Inflammatory macrophage (primary cell): Measurements from ENCODE around the gene ZNF543.
"Not testable (repeated sequence)": the region's sequence is repeated elsewhere in the genome, so short reads cannot be mapped to it uniquely, and the experiment has no call there.

Experiments used
- DNase-seq, 2 donors: peaks; one replicate each; pipeline ENCODE4 v3.0.0-alpha.2; 2020 to 2022
- total RNA-seq, 18 experiments: gene quantifications; one replicate each; lab custom pipeline; 2026; ENCODE audit warnings: mixed read lengths in 6 of 18, inconsistent platforms in 2 of 18; lab: John Stamatoyannopoulos, UW

Gene ZNF543
- total RNA-seq: 3.5 to 13.4 (median 8.7) reads per million in 18 experiments

DNA sequence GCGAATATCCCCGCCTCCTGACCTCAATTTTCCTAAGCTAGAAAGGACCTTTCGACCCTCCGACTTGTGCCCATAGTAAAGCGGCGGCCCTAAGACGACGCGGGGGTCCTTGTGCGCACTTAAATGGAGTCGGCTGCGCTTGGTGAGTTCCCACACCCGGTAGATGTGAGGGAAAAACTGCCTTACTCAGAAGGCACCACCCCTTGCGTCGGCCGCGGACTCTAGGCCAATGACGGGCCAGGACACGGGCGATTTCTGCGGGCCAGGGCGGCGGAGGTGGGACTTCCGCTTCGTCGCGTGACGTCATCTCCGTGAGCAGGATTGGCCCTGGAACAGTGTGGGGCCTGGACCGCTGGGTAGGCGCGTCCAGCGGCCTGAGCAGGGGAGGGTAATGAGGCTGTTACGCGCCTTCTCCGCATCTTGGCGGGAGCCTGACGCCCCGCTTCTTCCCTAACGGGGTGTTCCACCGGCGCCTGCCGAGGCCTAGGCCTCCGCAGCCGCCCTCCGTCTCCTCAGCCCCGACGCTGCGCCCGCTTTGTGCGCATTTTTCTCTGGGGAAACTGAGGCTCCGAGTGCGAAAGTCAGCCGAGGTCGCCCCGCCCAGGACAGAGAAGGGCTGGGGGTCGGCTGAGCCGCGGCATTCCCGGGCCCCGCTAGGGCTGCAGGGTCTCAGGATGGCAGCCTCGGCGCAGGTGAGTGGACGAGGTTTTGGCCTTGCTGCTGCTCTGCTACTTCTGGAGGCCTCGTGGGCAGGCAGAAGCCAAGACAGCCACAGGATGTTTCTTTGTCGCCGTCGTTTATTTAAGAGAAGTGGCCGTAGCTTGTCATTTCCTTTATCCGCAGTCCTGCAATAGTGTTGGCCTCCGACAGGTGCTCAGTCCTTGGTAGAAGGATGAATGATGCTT, at the start of gene ZNF543:
ZNF543 (plus strand) TSS at position 293 of the 905 bp plus-strand sequence; CDS start at position 675, 382 bp downstream.
- peak; percentile 95 to 96 for DNase-seq

DNA sequence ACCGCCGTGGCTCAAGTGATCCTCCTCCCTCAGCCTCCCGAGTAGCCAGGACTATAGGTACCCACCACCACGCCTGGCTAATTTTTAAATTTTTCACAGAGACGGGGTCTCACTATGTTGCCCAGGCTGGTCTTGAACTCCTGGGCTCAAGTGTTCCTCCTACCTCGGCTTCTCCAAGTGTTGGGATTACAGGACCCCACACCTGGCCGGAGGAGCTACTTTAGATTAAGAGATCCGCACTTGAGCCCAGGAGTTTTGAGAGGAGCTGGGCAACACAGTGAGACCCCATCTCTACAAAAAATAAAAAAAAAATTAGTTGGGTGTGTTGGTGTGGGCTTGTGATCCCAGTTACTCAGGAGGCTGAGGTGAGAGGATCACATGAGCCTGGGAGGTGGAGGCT, 49.0 kb upstream of the ZNF543 start:
- DNase-seq: no peak

DNA sequence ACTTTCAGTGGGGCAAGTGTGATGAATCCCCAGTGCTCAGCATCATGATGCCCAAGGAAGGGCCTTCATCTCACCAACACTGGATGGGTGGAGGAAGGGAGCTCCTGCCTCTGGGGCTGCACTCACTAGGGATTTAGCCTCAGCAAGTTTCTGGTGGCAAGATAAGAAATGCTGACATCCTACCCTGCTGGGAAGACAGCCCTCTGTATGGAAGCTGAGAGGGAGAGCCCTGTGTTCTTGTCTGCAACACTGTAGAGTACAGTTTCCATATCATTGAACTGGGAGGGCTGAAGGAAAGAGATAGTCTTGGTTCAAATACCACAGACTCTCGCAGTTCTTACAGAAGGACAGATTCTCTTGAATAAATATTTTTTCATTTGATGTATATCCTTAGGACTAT, 47.3 kb upstream of the ZNF543 start:
- no peak for DNase-seq

DNA sequence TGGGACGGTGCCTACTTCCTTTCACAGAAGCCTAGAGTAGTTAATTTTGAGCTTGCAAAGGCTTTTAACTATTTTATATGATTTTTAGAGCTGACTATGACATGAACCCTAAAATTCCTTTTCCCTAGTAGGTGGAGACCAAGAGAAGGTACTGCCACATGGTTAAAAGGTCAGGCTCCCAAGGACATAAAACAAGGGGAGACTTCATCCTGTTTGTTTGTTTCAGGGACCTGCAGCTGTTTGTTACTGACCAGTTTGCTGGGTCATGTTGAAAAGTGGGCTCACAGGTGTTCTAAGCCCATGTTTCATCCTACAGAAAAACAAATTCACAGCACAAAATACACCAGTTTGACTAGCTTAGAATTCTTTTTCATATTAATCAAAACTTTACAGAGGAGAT, 43.8 kb upstream of the ZNF543 start:
- DNase-seq: no peak

DNA sequence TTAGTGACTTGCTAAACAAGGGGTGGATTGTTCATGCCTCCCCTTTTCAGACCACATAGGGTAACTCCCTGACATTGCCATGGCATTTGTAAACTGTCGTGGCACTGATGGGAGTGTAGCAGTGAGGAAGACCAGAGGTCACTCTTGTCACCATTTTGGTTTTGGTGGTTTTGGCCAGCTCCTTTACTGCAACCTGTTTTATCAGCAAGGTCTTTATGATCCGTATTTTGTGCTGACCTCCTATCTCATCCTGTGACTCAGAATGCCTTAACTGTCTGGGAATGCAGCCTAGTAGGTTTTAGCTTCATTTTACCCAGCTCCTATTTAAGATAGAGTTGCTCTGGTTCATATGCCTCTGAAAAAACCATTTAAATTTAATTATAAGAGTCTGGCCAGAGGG, 41.8 kb upstream of the ZNF543 start:
- DNase-seq: not testable (repeated sequence)

DNA sequence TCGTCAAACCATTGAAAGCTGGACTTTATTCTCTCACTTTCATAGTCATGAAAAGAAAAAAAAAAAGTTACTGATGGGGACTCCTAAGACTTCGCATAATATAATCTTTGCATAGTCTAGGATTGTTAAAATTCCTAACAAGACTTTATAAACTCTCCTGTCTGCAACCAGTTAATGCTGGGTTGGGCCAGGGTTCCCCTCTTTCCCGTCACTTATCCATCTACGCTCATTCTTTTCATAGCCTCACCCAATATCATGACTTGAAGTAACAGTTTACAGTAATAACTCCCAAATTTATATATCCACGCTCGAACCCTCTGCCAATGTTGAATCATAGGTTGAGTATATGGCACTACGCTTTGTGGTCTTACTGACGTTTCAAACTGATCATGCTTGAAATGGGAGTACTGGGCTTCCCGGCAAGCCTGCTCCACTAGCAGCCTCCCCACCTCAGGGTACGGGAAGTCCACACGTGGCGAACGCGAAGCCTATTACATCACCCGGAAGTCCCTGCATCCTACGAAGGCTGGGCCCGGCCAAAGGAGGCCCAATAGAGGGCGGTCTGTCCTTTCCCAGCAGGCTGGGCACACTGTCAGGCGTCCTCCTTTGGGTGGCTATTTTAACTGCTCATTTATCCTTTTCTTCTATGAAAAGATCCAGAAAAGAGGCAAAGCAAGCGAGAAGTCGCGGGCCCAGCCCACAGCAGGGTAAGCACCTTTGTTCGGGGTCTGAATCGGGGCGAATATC, 40.7 kb upstream of the ZNF543 start:
- peak; percentile 91 to 95 for DNase-seq

DNA sequence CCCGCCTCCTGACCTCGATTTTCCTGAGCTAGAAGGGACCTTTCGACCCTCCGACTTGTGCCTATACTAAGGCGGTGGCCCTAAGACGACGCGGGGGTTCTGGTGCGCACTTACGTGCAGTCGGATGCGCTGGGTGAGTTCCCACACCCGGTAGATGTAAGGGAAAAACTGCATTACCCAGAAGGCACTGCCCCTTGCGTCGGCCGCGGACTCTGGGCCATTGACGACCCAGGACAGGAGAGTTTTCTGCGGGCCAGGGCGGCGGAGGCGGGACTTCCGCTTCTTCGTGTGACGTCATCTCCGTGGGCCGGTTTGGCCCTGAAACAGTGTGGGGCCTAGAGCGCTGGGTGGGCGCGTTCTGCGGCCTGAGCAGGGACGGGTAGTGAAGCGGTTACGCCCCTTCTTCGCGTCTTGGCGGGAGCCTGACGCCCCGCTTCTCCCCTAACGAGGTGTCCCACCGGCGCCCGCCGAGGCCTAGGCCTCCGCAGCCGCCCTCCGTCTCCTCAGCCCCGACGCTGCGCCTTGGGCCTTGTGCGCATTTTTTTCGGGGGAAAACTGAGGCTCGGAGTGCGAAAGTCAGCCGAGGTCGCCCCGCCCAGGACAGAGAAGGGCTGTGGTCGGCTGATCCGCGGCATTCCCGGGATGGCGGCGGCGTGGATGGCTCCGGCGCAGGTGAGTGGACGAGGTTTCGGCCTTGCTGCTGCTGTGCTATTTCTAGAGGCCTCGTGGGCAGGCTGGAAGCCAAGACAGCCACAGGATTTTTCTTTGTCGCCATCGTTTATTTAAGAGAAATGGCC, 39.9 kb upstream of the ZNF543 start, which contains the start of gene ZNF460:
ZNF460 (plus strand) TSS at position 321 of the 797 bp plus-strand sequence; CDS start at position 643, 322 bp downstream.
- peak; percentile 99 for DNase-seq

DNA sequence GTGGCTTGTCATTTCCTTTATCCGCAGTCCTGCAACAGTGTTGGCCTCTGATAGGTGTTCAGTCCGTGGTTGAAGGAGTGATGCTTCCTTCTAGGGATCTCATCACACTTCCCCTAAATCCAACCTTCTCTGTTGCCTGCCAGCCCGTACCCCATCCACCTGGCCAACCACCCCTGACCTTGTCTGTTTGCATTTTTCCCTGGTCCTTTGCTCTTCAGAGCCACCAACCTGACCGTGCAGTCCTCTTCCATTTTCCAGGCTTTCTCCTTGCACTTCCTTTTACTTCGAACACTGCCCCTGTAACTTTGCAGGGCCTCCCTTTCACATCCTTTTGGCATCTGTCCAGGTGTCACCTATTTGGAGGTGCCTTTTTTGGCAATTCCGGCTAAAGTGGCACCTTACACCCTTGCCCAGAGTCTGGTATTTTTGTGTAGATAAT, 39.3 kb upstream of the ZNF543 start:
- DNase-seq: peak; percentile 32

DNA sequence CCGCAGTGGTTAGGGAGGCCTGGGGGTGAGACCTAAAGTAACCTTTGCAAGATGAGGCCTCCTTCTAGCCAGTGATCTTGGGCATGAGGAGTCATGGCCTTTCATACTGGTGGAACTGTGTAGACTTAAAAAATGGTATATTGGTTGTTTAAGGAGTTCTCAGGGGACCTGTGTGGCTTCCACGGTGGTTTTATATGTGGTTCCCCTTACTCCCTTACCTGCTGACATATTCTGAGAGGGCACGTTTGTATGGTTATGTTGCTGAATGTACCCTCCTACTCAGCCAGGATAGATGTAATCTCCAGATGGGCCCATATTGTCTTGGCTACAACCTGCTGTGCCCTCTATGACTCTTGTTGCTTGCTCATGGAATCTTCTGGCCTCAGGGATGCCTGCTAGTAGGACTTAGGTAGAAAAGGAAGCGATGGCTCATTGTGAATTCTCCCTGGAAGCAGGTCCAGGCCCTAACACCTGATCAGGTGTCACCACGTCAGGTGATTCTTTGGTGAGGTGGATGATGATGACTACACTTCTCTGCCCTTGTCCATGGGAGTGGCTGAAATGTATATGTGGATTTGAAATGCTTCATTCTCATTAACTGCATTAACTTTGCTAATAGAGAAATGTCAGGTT, 38.1 kb upstream of the ZNF543 start:
- no peak for DNase-seq

DNA sequence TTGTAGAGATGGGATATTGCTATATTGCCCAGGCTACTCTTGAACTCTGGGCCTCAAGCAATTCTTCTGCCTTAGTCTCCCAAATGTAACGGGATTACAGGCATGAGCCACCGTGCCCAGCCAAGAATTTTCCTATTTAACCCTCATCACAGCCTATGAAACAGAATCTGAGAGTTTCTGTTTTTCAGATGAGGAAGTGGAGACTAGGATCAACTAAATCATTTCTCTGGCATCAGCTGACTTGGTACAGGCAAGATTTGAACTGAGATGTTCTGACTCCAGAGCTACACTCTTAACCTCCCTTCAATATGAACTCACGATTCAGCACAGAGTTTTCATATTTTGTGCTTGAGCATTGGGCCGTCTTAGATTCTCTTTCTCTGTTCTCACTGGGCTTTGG, 31.9 kb upstream of the ZNF543 start:
- DNase-seq: no peak

DNA sequence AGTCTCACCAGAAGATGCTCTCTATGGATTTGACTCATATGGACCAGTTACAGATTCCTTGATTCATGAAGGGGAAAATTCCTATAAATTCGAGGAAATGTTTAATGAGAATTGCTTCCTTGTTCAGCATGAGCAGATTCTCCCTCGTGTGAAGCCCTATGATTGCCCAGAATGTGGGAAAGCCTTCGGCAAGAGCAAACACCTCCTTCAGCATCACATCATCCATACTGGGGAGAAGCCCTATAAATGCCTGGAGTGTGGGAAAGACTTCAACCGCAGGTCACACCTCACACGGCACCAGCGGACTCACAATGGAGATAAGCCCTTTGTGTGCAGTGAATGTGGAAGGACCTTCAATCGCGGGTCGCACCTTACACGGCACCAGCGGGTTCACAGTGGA, 29.3 kb upstream of the ZNF543 start:
- no peak for DNase-seq

DNA sequence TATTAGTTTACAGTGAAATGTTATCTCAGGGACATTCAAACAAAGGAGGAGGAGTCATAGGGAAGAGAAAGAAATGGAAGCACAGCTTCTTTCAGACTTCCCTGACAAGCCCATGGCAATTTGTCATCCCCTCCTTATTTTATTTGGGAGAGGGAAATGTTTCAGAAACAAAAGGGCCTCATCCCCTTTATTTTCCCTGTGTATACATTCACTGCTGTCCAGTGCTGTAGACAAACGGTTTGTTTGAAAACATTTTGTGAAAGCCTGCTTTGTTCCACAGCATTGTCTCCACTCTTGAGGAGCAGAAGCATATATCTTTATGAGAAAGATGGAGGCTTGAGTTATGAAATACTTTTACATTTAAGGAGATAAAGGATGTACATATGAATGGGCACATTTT, 27.7 kb upstream of the ZNF543 start:
- no peak for DNase-seq

DNA sequence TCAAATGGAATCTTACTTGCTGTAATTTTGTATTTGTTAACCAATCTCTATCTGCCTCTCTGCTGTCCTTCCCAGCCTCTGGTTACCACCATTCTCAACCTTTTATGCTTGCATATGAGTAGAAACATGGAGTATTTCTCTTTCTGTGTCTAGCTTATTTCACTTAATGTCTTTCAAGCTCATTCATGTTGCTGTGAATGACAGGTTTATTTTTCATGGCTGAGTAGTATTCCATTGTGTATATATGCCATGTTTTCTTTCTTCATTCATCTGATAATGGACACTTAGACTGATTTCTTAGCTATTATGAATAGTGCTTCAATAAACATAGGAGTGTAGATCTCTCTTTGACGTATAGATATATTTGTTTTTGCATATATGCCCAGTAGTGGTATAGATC, 26.6 kb upstream of the ZNF543 start:
- no peak for DNase-seq

DNA sequence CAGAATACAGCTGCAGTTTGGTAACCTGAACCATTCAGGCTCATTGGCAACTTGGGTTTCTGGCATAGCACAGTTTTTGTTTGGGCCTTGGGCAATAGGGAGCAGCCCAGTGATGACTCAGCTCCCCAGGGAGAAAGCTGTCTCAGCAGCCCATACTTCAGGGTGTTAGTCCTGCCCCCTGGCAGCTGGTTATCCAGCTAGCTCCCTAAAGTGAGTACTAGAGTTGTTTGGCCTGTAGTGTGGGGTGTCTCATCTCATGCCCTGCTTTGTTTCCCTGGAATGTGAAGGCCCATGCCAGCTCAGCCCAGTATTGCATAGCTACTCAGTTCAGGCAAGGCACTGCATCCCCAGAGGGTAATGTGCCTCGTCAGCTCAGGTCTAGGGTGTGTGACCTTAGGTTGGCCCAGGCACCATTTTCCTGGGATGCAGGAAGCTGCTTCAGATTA, 18.2 kb upstream of the ZNF543 start:
- no peak for DNase-seq

DNA sequence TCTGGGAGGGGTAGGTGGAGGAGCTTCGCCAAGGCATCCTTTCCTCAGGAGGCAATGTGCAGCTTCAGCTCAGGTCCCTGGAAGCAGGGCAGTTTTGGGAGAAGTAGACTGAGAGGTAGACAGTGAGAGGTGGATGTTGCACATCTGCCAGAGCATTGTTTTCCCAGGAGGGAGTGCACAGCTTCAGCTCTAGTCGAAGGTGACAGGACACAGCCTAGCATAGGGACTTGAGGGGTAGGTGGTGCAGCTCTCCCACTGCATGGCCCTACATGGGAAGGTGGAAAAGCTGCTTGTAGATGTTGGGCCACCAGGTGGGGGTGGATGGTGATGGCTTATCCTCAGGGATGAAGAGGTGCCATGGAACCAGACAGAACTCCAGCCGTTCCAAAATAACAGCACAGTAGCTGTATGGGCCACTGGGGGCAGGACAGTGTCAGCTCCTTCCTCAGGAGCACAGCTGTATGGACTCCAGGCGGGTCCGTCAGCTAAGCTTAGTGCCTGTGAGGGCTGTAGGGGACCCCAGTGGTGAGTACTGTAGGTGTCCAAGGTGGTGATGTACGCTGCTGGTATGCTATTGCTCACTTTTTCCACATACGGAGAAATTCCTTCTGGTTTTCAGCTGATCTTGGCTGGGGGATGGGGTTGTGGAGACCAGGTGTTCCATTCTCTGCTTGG, 17.4 kb upstream of the ZNF543 start:
- DNase-seq: no peak

DNA sequence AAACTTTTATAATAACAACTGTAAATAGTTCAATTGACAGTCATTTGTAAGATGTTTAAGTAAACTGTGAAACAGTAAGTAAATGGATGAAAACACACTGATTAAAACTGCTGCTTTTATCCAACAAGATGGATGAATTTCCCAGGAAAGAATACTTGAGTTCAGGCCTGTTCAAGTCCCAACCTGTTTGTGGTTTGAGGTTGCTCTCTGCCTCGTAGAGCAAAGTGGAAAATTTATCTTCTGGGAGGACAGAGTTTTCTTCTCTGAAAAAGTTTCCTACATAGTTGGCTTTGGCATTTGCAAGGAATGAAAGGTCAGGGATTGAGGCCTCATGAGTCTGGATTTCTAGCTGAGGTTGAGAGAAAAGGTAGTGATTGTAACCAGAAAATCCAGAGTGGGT, 15.2 kb upstream of the ZNF543 start:
- no peak for DNase-seq

DNA sequence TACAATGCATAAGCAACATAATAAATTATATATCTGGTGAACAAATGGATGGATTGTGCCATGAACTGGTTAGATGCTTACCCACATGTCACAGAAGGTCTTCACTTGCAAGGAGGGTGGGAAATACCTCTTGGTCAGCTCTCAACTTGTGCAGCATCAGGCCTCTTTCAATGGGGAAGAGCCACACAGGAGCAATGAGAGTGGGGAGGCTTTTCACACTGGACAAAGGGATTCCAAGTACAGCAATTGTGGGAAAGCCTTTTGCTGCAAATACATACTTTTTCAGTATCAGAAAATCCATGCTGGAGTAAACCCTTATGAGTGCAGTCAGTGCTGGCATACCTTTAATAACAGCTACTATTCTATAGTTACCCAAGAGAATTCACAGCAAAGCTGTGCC, 11.8 kb upstream of the ZNF543 start:
- DNase-seq: no peak

DNA sequence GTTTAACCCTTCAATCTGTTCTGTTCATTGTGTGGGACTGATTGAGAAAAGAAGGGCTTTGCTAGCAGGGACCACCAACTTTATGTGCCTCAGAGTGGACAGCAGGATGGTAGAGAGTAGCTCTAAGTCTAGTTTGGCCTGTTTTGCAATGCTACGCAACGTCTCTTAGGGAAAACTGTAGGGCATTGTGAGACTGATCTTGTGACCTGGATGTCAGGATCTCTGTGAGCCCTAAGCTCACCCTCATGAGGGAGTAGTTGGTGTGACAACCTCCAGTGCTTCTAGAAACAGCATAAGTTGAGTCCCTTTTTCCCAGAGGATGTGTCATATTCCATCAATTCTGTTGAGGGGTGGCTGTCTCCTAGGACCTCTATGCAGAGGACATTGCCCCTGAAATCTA, 9.5 kb upstream of the ZNF543 start:
- DNase-seq: no peak

DNA sequence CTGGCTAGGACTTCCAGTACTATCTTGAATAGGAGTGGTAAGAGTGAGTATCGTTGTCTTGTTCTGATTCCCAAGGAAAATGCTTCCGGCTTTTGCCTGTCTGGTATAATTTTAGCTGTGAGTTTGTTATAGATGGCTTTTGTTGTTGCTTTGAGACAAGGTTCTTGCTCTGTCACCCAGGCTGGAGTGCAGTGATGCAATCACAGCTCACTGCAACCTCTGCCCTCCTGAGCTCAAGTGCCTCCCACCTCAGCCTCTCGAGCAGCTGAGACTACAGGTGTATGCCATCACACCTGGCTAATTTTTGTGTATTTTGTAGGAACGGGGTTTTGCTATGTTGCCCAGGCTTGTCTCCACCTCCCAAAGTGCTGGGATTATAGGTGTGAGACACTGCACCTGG, 6.1 kb upstream of the ZNF543 start:
- no peak for DNase-seq

DNA sequence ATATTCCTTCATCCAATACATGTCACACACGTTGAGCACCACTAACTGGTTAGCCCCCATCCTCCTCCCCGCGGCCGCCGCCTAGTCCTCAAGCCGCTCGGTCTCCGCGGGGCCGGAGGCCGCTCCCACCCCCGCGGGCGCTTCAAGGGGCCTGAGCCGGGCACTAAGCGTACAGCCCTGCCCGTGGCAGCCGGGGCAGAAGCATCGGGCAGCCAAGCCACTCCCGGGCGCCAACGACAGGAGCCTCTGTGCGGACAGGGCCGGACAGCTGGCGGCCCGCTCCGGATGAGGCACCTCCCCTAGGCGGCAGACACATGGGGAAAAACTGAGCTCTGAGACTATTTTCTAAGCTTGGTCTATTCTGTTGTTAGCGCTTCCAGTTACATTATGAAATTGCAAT, 2.8 kb upstream of the ZNF543 start:
- DNase-seq: no peak

DNA sequence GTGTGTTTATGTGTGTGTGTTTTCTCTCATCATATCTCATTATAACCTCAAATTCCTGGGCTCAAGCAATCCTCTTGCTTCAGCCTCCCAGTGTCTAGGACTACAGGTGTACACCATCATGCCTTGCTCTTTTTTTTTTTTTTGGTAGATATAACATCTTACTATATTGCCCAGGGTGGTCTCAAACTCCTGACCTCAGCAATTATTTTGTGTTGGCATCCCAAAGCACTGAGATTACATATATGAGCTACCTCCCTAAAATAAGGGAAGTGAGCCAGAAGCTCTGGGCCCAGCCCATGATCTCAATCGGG, 448 bp upstream of the ZNF543 start:
- no peak for DNase-seq

DNA sequence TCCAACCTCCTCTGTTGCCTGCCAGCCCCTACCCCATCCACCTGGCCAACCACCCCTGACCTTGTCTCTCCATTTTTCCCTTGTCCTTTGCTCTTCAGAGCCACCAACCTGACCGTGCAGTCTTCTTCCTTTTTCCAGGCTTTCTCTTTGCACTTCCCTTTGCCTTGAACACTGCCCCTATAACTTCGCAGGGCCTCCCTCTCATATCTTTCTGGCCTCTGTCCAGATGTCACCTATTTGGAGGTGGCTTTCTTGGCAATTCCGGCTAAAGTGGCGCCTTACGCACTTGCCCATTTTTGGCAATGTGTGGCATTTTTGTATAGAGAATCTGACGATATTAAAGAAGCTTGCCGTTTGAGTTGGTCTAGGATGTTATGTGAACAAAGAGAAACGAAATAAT, 844 bp downstream of the ZNF543 start:
- DNase-seq: no peak
